ENCODE data around the gene SCNN1A.
A peak's percentile ranks its signal among the peaks of the same experiment; 100 is the strongest.

SCNN1A gene

GRCh38 chr12:6386038-6386437 is 10.7 kb upstream of the SCNN1A start:
- TF ChIP-seq CTCF (IDR thresholded peaks at IDR 0.05; ENCODE audit: insufficient read depth, low read depth, low read length, missing control alignments): no peak

GRCh38 chr12:6384499-6385436 is 9.4 kb upstream of the SCNN1A start:
- peak overlapping the region; percentile 87 for H3K4me3 ChIP-seq (ENCODE audit: low read length)
- DNase-seq (ENCODE audit: low read depth): no peak
- no peak for TF ChIP-seq CTCF (IDR thresholded peaks at IDR 0.05; ENCODE audit: insufficient read depth, low read depth, low read length, missing control alignments)

More at GRCh38 chr12:6386038-6386437, 10.7 kb upstream of the SCNN1A start:
- DNase-seq (ENCODE audit: low read depth): no peak
- H3K4me3 ChIP-seq (ENCODE audit: low read length): no peak overlapping the region

- no peak for TF ChIP-seq CTCF (IDR thresholded peaks at IDR 0.05; ENCODE audit: insufficient read depth, low read depth, low read length, missing control alignments)
- H3K4me3 ChIP-seq (ENCODE audit: low read length): peak within 1 kb of the TSS; percentile 87
- DNase-seq (ENCODE audit: low read depth): peak; percentile 95
Observed at GRCh38 chr12:6383572-6384498, 8.5 kb upstream of the SCNN1A start, which contains the start of gene LTBR. LTBR (plus strand) TSS chr12:6384162; CDS start chr12:6384359, 197 bp downstream.

- DNase-seq (ENCODE audit: low read depth): no peak
- no peak for TF ChIP-seq CTCF (IDR thresholded peaks at IDR 0.05; ENCODE audit: insufficient read depth, low read depth, low read length, missing control alignments)
- no peak overlapping the region for H3K4me3 ChIP-seq (ENCODE audit: low read length)
Observed at GRCh38 chr12:6382982-6383381, 7.6 kb upstream of the SCNN1A start.

- no peak for DNase-seq (ENCODE audit: low read depth)
- no peak for TF ChIP-seq CTCF (IDR thresholded peaks at IDR 0.05; ENCODE audit: insufficient read depth, low read depth, low read length, missing control alignments)
- H3K4me3 ChIP-seq (ENCODE audit: low read length): no peak overlapping the region
Observed at GRCh38 chr12:6382371-6382770, 7.0 kb upstream of the SCNN1A start.

GRCh38 chr12:6380141-6381121 is 5.1 kb upstream of the SCNN1A start:
- TF ChIP-seq CTCF (IDR thresholded peaks at IDR 0.05; ENCODE audit: insufficient read depth, low read depth, low read length, missing control alignments): no peak
- no peak overlapping the region for H3K4me3 ChIP-seq (ENCODE audit: low read length)
- no peak for DNase-seq (ENCODE audit: low read depth)

Data from epithelial cell of esophagus (primary cell).